Stomach (tissue), 9 donors: ENCODE results near the gene SAP30. TPM values are rescaled to one million over a fixed set of nuclear protein-coding genes. Genes with fewer than 3 reads are reported as not detected.

Experiments used
- DNase-seq, 2 donors: peaks; one replicate each; pipeline versions ENCODE4 v3.0.0 to v3.0.0-alpha.2; 2013 to 2019
- H3K27ac ChIP-seq, 5 donors: fragments of 200-600 bp in 4 of 5; sonication (generic) in 4 of 5; one replicate each; pipeline ENCODE4 v1.5.1; 2013 to 2019; ENCODE audit warnings: mild to moderate bottlenecking in 1 of 5, moderate library complexity in 1 of 5
- H3K27me3 ChIP-seq, 3 donors: fragments of 200-600 bp; sonication (generic); one replicate each; pipeline ENCODE4 v1.5.1; 2017 to 2019; ENCODE audit warnings: mixed run types in 1 of 3
- H3K36me3 ChIP-seq, 4 donors: fragments of 200-600 bp; sonication (generic); 1 replicate in 3 of 4; 2 replicates in 1 of 4; pipeline ENCODE4 v1.5.1; 2016 to 2019
- H3K4me1 ChIP-seq, 4 donors: fragments of 200-600 bp; sonication (generic); one replicate each; pipeline ENCODE4 v1.5.1; 2016 to 2019
- H3K4me3 ChIP-seq, 4 donors: fragments of 200-600 bp; sonication (generic) in 3 of 4; one replicate each; pipeline ENCODE4 v1.5.1; 2016 to 2019; ENCODE audit warnings: mild to moderate bottlenecking in 1 of 4
- H3K9me3 ChIP-seq, 4 donors: fragments of 200-600 bp; sonication (generic); one replicate each; pipeline ENCODE4 v1.5.1; 2016 to 2019
- EP300 ChIP-seq: sonication (generic); formaldehyde crosslinking; IDR thresholded peaks from one replicate; pipeline ENCODE4 v1.6.1; 2017; ENCODE audit warnings: antibody characterized with exemption
- POLR2A ChIP-seq, 4 donors: fragments of 450-650 bp; IDR thresholded peaks; one replicate each; pipeline ENCODE4 v1.6.1; 2016; ENCODE audit warnings: antibody characterized with exemption in 4 of 4, control low read depth in 2 of 4, mild to moderate bottlenecking in 1 of 4, moderate library complexity in 1 of 4
- POLR2AphosphoS5 ChIP-seq, 3 donors: sonication (generic); formaldehyde crosslinking; IDR thresholded peaks; one replicate each; pipeline ENCODE4 v1.6.1; 2016; ENCODE audit warnings: antibody characterized with exemption in 3 of 3
- WGBS, 5 donors: extraction: QIAGEN DNeasy Blood & Tissue Kit in 3 of 5; methylation state at CpG; one replicate each; pipeline versions ENCODE4 v1.1.5 to v1.1.7; 2013 to 2018; 5-methylcytosine and 5-hydroxymethylcytosine counted together
- intact Hi-C: fragments of 100-400 bp; cut with DNase I; formaldehyde crosslinking; loops from one replicate; pipeline ENCODE4 v1.15.1; 2023; ENCODE audit warnings: low total_unique reads
- polyA plus RNA-seq, 3 donors: library from polyadenylated mRNA; stranded (reverse); fragments of 200-250 nt; gene quantifications; one replicate each; pipeline ENCODE4 v1.2.3, GENCODE V29; 2013
- total RNA-seq, 5 donors: library from RNA; depleted of rRNA; stranded (reverse); fragments of >200 nt; gene quantifications; one replicate each; pipeline versions ENCODE4 v1.1.0 to v1.2.3, GENCODE V29; 2014 to 2016
- TF ChIP-seq, protein P1 (sequence below), 7 experiments: fragments of 450-650 bp in 4 of 7; fragments of 200-600 bp in 3 of 7; sonication (generic) in 3 of 7; IDR thresholded peaks; one replicate each; pipeline ENCODE4 v1.5.1; 2016 to 2019; ENCODE audit warnings: antibody characterized with exemption in 7 of 7, control low read depth in 2 of 7, mild to moderate bottlenecking in 1 of 7
- donor health status: healthy with polysubstance abuse.
- donor health status: Bipolar disorder and iron deficiency.
- donor health status: healthy.

Gene SAP30
- total and polyA plus RNA-seq, 8 donors: 3.1 to 24.0 (median 9.3) TPM

GRCh38 chr4:173381610-173382009, 10.9 kb downstream of the SAP30 start:
- Histone ChIP-seq H3K9me3 (no peaks in the 10 kb centered on the region), H3K27me3 (no peaks in the 10 kb centered on the region), H3K27ac (no peak overlapping the region), H3K36me3 (peaks cover 0 to 13% (median 0%) of the 10 kb centered on the region in 4 donors), H3K4me1 (peaks cover 0 to 9% (median 0%) of the 10 kb centered on the region in 4 donors), H3K4me3 (no peak overlapping the region)
- no peak for TF ChIP-seq POLR2A (IDR thresholded peaks at IDR 0.05)
- TF ChIP-seq, protein P1, sequence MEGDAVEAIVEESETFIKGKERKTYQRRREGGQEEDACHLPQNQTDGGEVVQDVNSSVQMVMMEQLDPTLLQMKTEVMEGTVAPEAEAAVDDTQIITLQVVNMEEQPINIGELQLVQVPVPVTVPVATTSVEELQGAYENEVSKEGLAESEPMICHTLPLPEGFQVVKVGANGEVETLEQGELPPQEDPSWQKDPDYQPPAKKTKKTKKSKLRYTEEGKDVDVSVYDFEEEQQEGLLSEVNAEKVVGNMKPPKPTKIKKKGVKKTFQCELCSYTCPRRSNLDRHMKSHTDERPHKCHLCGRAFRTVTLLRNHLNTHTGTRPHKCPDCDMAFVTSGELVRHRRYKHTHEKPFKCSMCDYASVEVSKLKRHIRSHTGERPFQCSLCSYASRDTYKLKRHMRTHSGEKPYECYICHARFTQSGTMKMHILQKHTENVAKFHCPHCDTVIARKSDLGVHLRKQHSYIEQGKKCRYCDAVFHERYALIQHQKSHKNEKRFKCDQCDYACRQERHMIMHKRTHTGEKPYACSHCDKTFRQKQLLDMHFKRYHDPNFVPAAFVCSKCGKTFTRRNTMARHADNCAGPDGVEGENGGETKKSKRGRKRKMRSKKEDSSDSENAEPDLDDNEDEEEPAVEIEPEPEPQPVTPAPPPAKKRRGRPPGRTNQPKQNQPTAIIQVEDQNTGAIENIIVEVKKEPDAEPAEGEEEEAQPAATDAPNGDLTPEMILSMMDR (IDR thresholded peaks at IDR 0.05): no peak
- TF ChIP-seq POLR2AphosphoS5 (IDR thresholded peaks at IDR 0.05): no peak
- no peak for TF ChIP-seq EP300
- intact Hi-C loops: no loop called here
- DNase-seq: no peak
- WGBS, 5 donors: 22 to 45% (median 25%) methylated on average over 1 of the region's 1 CpG

DNA sequence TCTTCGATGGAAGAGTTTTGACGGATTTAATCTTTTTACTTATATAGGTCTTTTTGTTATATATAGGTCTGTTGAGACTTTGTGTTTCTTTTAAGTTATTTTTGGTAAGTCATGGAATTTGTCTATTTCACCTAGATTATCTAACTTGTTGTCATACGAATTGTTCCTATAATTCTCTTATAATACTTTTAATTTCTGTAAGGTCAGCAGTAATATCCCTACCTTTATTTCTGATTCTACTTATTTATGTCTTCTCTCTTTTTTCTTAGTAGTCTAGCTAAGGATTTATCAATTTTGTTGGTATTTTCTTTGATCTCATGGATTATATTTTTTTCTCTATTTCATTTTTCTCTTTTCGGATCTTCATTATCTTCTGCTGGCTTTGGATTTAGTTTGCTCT, 11.6 kb downstream of the SAP30 start:
- H3K4me3 ChIP-seq: no peak overlapping the region
- H3K27ac ChIP-seq: no peak overlapping the region
- peaks cover 0 to 13% (median 0%) of the 10 kb centered on the region in 4 donors for H3K36me3 ChIP-seq
- TF ChIP-seq POLR2AphosphoS5 (IDR thresholded peaks at IDR 0.05) (no peak), POLR2A (IDR thresholded peaks at IDR 0.05) (no peak), EP300 (no peak)
- TF ChIP-seq, protein P1 (IDR thresholded peaks at IDR 0.05): no peak
- H3K4me1 ChIP-seq: peaks cover 0 to 9% (median 0%) of the 10 kb centered on the region in 4 donors
- WGBS, 5 donors: 93 to 97% (median 95%) methylated on average over 4 of the region's 4 CpGs
- intact Hi-C loops: no loop called here
- no peaks in the 10 kb centered on the region for H3K9me3 ChIP-seq
- no peak for DNase-seq
- no peaks in the 10 kb centered on the region for H3K27me3 ChIP-seq

- no peaks in the 10 kb centered on the region for H3K27me3 ChIP-seq
- H3K4me1 ChIP-seq: peaks cover 0 to under 1% (median 0%) of the 10 kb centered on the region in 4 donors
- H3K9me3 ChIP-seq: no peaks in the 10 kb centered on the region
- peaks cover 0 to 7% (median 0%) of the 10 kb centered on the region in 4 donors for H3K36me3 ChIP-seq
- intact Hi-C loops: no loop called here
- H3K27ac ChIP-seq: no peak overlapping the region
- H3K4me3 ChIP-seq: no peak overlapping the region
- no peak for TF ChIP-seq EP300
- TF ChIP-seq, protein P1 (IDR thresholded peaks at IDR 0.05): no peak
- TF ChIP-seq POLR2AphosphoS5 (IDR thresholded peaks at IDR 0.05): no peak
- no peak for DNase-seq
Measured at GRCh38 chr4:173386751-173387150, 16.0 kb downstream of the SAP30 start.

DNA sequence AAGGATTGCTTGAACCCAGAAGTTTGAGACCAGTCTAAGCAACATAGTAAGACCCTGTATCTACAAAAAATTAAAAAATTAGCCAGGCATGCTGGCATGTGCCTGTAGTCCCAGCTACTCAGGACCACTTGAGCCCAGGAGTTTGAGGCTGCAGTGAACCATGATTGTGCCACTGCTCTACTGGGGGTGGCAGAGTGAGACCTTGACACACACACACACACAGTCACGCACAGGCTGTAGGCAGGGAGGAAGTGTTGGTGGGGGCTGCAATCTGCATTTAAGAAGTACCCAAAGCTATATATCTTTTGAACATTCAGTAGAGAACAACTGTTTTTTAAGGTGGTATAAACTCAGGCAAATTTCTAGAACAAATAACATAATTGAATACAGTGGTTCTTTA, 20.9 kb downstream of the SAP30 start:
- H3K4me1 ChIP-seq: no peaks in the 10 kb centered on the region
- H3K36me3 ChIP-seq: peaks cover 0 to 23% (median 6%) of the 10 kb centered on the region in 4 donors

More for the DNA sequence above, 20.9 kb downstream of the SAP30 start:
- H3K27me3 ChIP-seq: no peaks in the 10 kb centered on the region
- no peaks in the 10 kb centered on the region for H3K9me3 ChIP-seq
- no peak for TF ChIP-seq EP300
- TF ChIP-seq, protein P1 (IDR thresholded peaks at IDR 0.05): no peak
- no peak for TF ChIP-seq POLR2A (IDR thresholded peaks at IDR 0.05)
- no peak for TF ChIP-seq POLR2AphosphoS5 (IDR thresholded peaks at IDR 0.05)
- no peak for DNase-seq
- H3K27ac ChIP-seq: no peak overlapping the region
- intact Hi-C loops: no loop called here
- H3K4me3 ChIP-seq: no peak overlapping the region
- WGBS, 5 donors: 92 to 100% (median 95%) methylated on average over 1 of the region's 1 CpG
